H1 (cell line): ENCODE measurements around the gene FOXO4. TPM values are rescaled to one million over a fixed set of nuclear protein-coding genes. Genes with fewer than 3 reads are reported as not detected.

Experiments
- CTCF ChIA-PET: fragments of 300-600 bp; sonication (Branson Sonifier 250); formaldehyde crosslinking; loops from one replicate; lab custom pipeline; 2021; ENCODE audit not compliant: partially characterized antibody; lab: Charles Lee
- POLR2A ChIA-PET: fragments of 300-600 bp; sonication (Branson Sonifier 250); formaldehyde crosslinking; loops from one replicate; lab custom pipeline; 2021; ENCODE audit warnings: inconsistent platforms; ENCODE audit not compliant: partially characterized antibody; lab: Charles Lee
- DNase-seq, 2 experiments: peaks; one replicate each; pipeline versions ENCODE4 v3.0.0 to v3.0.0-alpha.2; 2010 to 2022; ENCODE audit warnings: low spot score in 2 of 2, low read depth in 1 of 2, mixed read lengths in 1 of 2
- FAIRE-seq: peaks from 2 replicates; lab custom pipeline; 2011; peaks lifted over from hg19 to GRCh38; lab: Jason Lieb, UNC
- H2AFZ ChIP-seq: 2 replicates; pipeline ENCODE4 v1.8.1; 2012; ENCODE audit warnings: low read length, inconsistent platforms
- H2AK5ac ChIP-seq: 2 replicates; pipeline ENCODE4 v1.6.1; 2013; ENCODE audit warnings: low read depth, low read length
- H2BK120ac ChIP-seq: replicated peaks from 2 replicates; pipeline ENCODE3; 2013; ENCODE audit warnings: low read depth, low read length, inconsistent platforms
- H2BK12ac ChIP-seq: 2 replicates; pipeline ENCODE4 v1.6.1; 2013; ENCODE audit warnings: low read depth, low read length
- H2BK15ac ChIP-seq: 2 replicates; pipeline ENCODE4 v1.6.1; 2013; ENCODE audit warnings: low read length
- H2BK20ac ChIP-seq: 2 replicates; pipeline ENCODE4 v1.6.1; 2013; ENCODE audit warnings: low read length
- H2BK5ac ChIP-seq: 2 replicates; pipeline ENCODE4 v1.6.1; 2013; ENCODE audit warnings: low read depth, low read length
- H3K14ac ChIP-seq: 2 replicates; pipeline ENCODE4 v1.6.1; 2013; ENCODE audit warnings: inconsistent platforms; ENCODE audit not compliant: insufficient read length
- H3K18ac ChIP-seq: 2 replicates; pipeline ENCODE4 v1.6.1; 2013; ENCODE audit warnings: low read length; ENCODE audit errors: extremely low read depth
- H3K23ac ChIP-seq: 2 replicates; pipeline ENCODE4 v1.6.1; 2013; ENCODE audit warnings: inconsistent platforms; ENCODE audit not compliant: insufficient read length
- H3K23me2 ChIP-seq: 2 replicates; pipeline ENCODE4 v1.6.1; 2013; ENCODE audit warnings: low read depth, low read length
- H3K27ac ChIP-seq: 2 replicates; pipeline ENCODE4 v1.6.1; 2011; ENCODE audit warnings: low read depth, low read length, inconsistent platforms
- H3K27me3 ChIP-seq, 4 experiments: replicated peaks in 1 of 4; 1 replicate in 1 of 4; 2 replicates in 3 of 4; pipeline versions ENCODE4 v1.6.1 to v1.8.1; 2011 to 2013; ENCODE audit warnings: low read length in 3 of 4, mild to moderate bottlenecking in 3 of 4, inconsistent platforms in 2 of 4, mixed read lengths in 2 of 4, moderate library complexity in 1 of 4; ENCODE audit not compliant: control insufficient read depth in 3 of 4, insufficient read depth in 3 of 4; ENCODE audit errors: extremely low read depth in 1 of 4
- H3K36me3 ChIP-seq, 4 experiments: 2 replicates each; pipeline versions ENCODE4 v1.6.1 to v1.8.1; 2011 to 2013; ENCODE audit warnings: mild to moderate bottlenecking in 4 of 4, low read length in 3 of 4, moderate library complexity in 2 of 4, control low read depth in 1 of 4, inconsistent platforms in 1 of 4; ENCODE audit not compliant: insufficient read depth in 4 of 4, control insufficient read depth in 2 of 4
- H3K4ac ChIP-seq: replicated peaks from 2 replicates; pipeline ENCODE3; 2013; ENCODE audit warnings: low read length, low read depth, mixed read lengths, inconsistent platforms; ENCODE audit not compliant: insufficient read length
- H3K4me1 ChIP-seq, 4 experiments: replicated peaks in 1 of 4; 1 replicate in 1 of 4; 2 replicates in 3 of 4; pipeline versions ENCODE4 v1.6.1 to v1.8.1; 2011 to 2013; ENCODE audit warnings: low read length in 3 of 4, inconsistent platforms in 2 of 4, mixed read lengths in 1 of 4; ENCODE audit not compliant: insufficient read depth in 4 of 4, control insufficient read depth in 3 of 4
- H3K4me2 ChIP-seq, 2 experiments: 2 replicates each; pipeline versions ENCODE4 v1.6.1 to v1.8.1; 2011 to 2013; ENCODE audit warnings: low read depth in 2 of 2, low read length in 2 of 2, control low read depth in 1 of 2, inconsistent platforms in 1 of 2, mild to moderate bottlenecking in 1 of 2; ENCODE audit not compliant: insufficient read depth in 1 of 2
- H3K4me3 ChIP-seq, 4 experiments: fragments of 200-600, 300-600 bp in 1 of 4; sonication (generic), shearing (Covaris generic), sonication (Bioruptor Twin) in 1 of 4; 2 replicates each; pipeline versions ENCODE4 v1.5.1 to v1.8.1; 2011 to 2016; ENCODE audit warnings: low read length in 4 of 4, low read depth in 3 of 4, control low read depth in 2 of 4, inconsistent platforms in 2 of 4, mild to moderate bottlenecking in 2 of 4, mixed read lengths in 1 of 4, moderate library complexity in 1 of 4; ENCODE audit not compliant: insufficient read depth in 2 of 4; ENCODE audit errors: extremely low read depth in 1 of 4
- H3K56ac ChIP-seq: replicated peaks from 2 replicates; pipeline ENCODE3; 2013; ENCODE audit warnings: low read depth, mild to moderate bottlenecking, mixed read lengths, low read length, inconsistent platforms; ENCODE audit not compliant: insufficient read length
- H3K79me1 ChIP-seq: 2 replicates; pipeline ENCODE4 v1.6.1; 2013; ENCODE audit warnings: low read depth, low read length, control low read depth
- H3K79me2 ChIP-seq, 2 experiments: 2 replicates each; pipeline versions ENCODE4 v1.6.1 to v1.8.1; 2012 to 2013; ENCODE audit warnings: low read length in 2 of 2, mild to moderate bottlenecking in 2 of 2, inconsistent platforms in 1 of 2; ENCODE audit not compliant: insufficient read depth in 2 of 2, control insufficient read depth in 1 of 2
- H3K9ac ChIP-seq, 4 experiments: replicated peaks in 1 of 4; 1 replicate in 1 of 4; 2 replicates in 3 of 4; pipeline versions ENCODE4 v1.6.1 to v1.8.1; 2011 to 2013; ENCODE audit warnings: low read depth in 3 of 4, low read length in 3 of 4, control low read depth in 2 of 4, mild to moderate bottlenecking in 2 of 4, moderate library complexity in 2 of 4, inconsistent platforms in 1 of 4; ENCODE audit errors: extremely low read depth in 1 of 4
- H3K9me3 ChIP-seq, 2 experiments: 2 replicates each; pipeline versions ENCODE4 v1.6.1 to v1.8.1; 2012 to 2013; ENCODE audit warnings: mild to moderate bottlenecking in 2 of 2, moderate library complexity in 2 of 2, control low read depth in 1 of 2, inconsistent platforms in 1 of 2, low read depth in 1 of 2, low read length in 1 of 2, mixed read lengths in 1 of 2; ENCODE audit not compliant: insufficient read depth in 2 of 2
- H4K20me1 ChIP-seq, 2 experiments: replicated peaks in 1 of 2; 2 replicates each; pipeline versions ENCODE3 to v1.8.1; 2011 to 2013; ENCODE audit warnings: inconsistent platforms in 2 of 2, low read length in 2 of 2, mild to moderate bottlenecking in 1 of 2; ENCODE audit not compliant: insufficient read depth in 2 of 2, control insufficient read depth in 1 of 2
- H4K5ac ChIP-seq: 2 replicates; pipeline ENCODE4 v1.6.1; 2013; ENCODE audit warnings: low read length, low read depth, mixed read lengths, inconsistent platforms; ENCODE audit not compliant: insufficient read length
- H4K8ac ChIP-seq: 2 replicates; pipeline ENCODE4 v1.8.0; 2013; ENCODE audit warnings: mild to moderate bottlenecking, moderate library complexity, low read length, inconsistent platforms; ENCODE audit not compliant: insufficient read depth; ENCODE audit errors: extremely low read depth
- H4K91ac ChIP-seq: replicated peaks from 2 replicates; pipeline ENCODE3; 2013; ENCODE audit warnings: low read length, mixed read lengths, inconsistent platforms; ENCODE audit not compliant: insufficient read length
- CHD2 ChIP-seq: IDR thresholded peaks from 2 replicates; pipeline ENCODE4 v1.6.1; 2012; ENCODE audit warnings: low read length, improper control_type of control experiment
- GABPA ChIP-seq: IDR thresholded peaks from 2 replicates; pipeline ENCODE4 v1.6.1; 2011; ENCODE audit warnings: mild to moderate bottlenecking, low read length, moderate library complexity, borderline replicate concordance; ENCODE audit not compliant: insufficient read depth
- POLR2AphosphoS5 ChIP-seq: IDR thresholded peaks from 2 replicates; pipeline ENCODE4 v1.6.1; 2011; ENCODE audit warnings: low read depth, low read length
- SIX5 ChIP-seq: IDR thresholded peaks from 2 replicates; pipeline ENCODE4 v1.6.1; 2011; ENCODE audit warnings: mild to moderate bottlenecking, low read depth, low read length
- TEAD4 ChIP-seq: IDR thresholded peaks from 2 replicates; pipeline ENCODE4 v1.6.1; 2012; ENCODE audit warnings: low read depth, low read length, inconsistent platforms, mixed read lengths
- ZNF274 ChIP-seq: IDR thresholded peaks from 2 replicates; pipeline ENCODE4 v1.7.0; 2012; ENCODE audit warnings: low read length, borderline replicate concordance; ENCODE audit errors: extremely low read depth
- WGBS, 2 experiments: shearing (Covaris generic) in 1 of 2; methylation state at CpG; one replicate each; pipeline versions ENCODE4 v1.1.6 to v1.1.7; 2013 to 2015; ENCODE audit warnings: low lambda C conversion rate in 2 of 2, mixed read lengths in 2 of 2, inconsistent platforms in 1 of 2, low coverage in 1 of 2, missing lambda C conversion rate in 1 of 2; ENCODE audit not compliant: insufficient replicate concordance in 2 of 2, insufficient coverage in 1 of 2, insufficient read length in 1 of 2; ENCODE audit errors: extremely low coverage in 1 of 2, missing lambda C conversion rate in 1 of 2; 5-methylcytosine and 5-hydroxymethylcytosine counted together
- polyA plus RNA-seq, 7 experiments: library from polyadenylated mRNA; depleted of rRNA in 3 of 7; stranded (reverse) in 5 of 7; unstranded in 2 of 7; fragments of >200 nt in 5 of 7; fragments of 200-250 nt in 2 of 7; gene quantifications; 1 replicate in 5 of 7; 2 replicates in 1 of 7; 4 replicates in 1 of 7; pipeline versions ENCODE4 v1.2.1 to v1.2.3, GENCODE V29; 2011 to 2013; ENCODE audit warnings: missing spikeins in 2 of 7, mixed read lengths in 2 of 7
- total RNA-seq: library from RNA; stranded (reverse); fragmentation: NEBNext Ultra II Directional; extraction: Animal tissue kit (Norgen Biotek cat#: 25700); gene quantifications from 2 replicates; pipeline ENCODE4 v1.2.1, GENCODE V29; 2021
- TF ChIP-seq, protein P1 (sequence below), 3 experiments: IDR thresholded peaks; 1 replicate in 2 of 3; 2 replicates in 1 of 3; pipeline versions ENCODE4 v1.5.1 to v1.6.1; 2011; ENCODE audit warnings: low read length in 3 of 3, mild to moderate bottlenecking in 3 of 3, inconsistent platforms in 2 of 3, low read depth in 1 of 3, moderate library complexity in 1 of 3; ENCODE audit not compliant: insufficient read depth in 1 of 3; ENCODE audit errors: control extremely low read depth in 1 of 3
- TF ChIP-seq, protein P2 (sequence below): IDR thresholded peaks from 2 replicates; pipeline ENCODE4 v1.6.1; 2012; ENCODE audit warnings: inconsistent platforms

Gene FOXO4
- total and polyA plus RNA-seq, 2 of the 8 experiments (the other 6 are each of a cell fraction or from before 2014, with no cell fraction given): 12.3 to 57.4 TPM

DNA sequence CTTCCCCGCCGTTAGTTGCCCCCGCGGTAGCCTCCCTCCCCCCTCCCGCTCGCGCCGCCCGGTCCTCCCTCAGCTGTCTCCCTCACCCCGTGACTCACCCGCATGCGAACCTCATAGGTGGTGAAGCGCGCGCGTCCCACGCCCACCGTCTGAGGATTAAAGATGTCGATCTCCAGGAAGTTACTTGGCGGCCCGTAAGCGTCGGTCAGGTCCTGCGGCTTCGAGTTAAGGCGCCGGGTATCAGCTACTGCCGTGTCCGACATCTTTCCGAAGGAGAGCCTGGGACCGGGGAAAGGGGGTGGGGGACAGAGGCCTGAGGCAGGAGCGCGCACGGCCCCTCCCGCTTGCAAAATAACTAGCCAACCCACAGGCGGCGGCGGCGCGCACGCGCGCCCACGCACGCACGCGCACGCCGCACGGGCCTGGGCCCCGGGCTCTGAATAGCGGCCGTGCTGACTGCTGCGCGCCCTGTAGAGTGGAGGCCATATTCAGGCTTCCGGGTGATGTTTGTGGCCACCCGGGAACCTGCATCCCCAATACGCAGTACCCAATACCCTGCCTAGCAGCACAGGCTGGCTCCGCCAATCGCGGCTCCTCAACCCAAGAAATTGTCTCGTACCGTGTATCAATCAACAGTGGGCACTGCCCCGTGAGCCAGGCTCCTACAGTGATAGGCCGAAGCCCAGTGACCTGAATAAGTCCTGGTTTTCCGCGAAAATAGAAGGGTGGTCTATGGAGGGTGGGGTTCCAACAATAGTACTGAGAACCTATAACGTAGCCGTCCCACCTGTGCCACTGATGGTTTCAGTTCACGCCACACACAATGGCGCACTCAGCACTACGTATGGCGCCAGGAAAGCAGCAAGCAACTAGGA lies 27.4 kb upstream of the FOXO4 start, which contains the start of gene SNX12:
TSS of gene SNX12 (minus strand) at position 291 of the 875 bp plus-strand sequence. CDS start at position 263, 28 bp downstream.
- no peak within 1 kb of the TSS for H2AK5ac ChIP-seq
- peak within 1 kb of the TSS; percentile 94; the same call in 1 of the 2 replicates for H4K8ac ChIP-seq
- H3K27me3 ChIP-seq: no peaks in the 10 kb centered on the region
- H4K91ac ChIP-seq: no peak within 1 kb of the TSS
- H3K27ac ChIP-seq: peak within 1 kb of the TSS; percentile 73; the same call in 1 of the 2 replicates
- peak within 1 kb of the TSS; percentile 61 to 98 (median 85) for H3K4me3 ChIP-seq
- H2BK12ac ChIP-seq: no peak within 1 kb of the TSS
- H3K18ac ChIP-seq: no peak within 1 kb of the TSS; the same call in 1 of the 2 replicates
- H3K4me2 ChIP-seq: peak within 1 kb of the TSS; percentile 72 to 89
- no peak within 1 kb of the TSS for H3K56ac ChIP-seq
- ChIA-PET CTCF (interaction anchor here (0.6 to 1.5 kb wide), 3 partner anchors 17 to 61 kb away, joined by 3 read pairs; no protein-coding TSS in a partner anchor), POLR2A (interaction anchor here (0.5 to 1.4 kb wide), 6 partner anchors 10 to 156 kb away, joined by 3 to 9 read pairs (median 4); partner anchors contain the start of gene MED12)
- H2BK5ac ChIP-seq: peak within 1 kb of the TSS; percentile 40; the same call in 1 of the 2 replicates
- no peaks in the 10 kb centered on the region; a peak in 2 of 7 replicates for H3K4me1 ChIP-seq
- FAIRE-seq: peak; percentile 86
- H3K23ac ChIP-seq: no peak within 1 kb of the TSS
- H2AFZ ChIP-seq: peak within 1 kb of the TSS; percentile 99
- DNase-seq: peak; percentile 83
- peaks cover 0 to 34% of the 10 kb centered on the region in 2 experiments; a peak in 3 of 4 replicates for H3K79me2 ChIP-seq
- peak within 1 kb of the TSS; percentile 86 for H4K5ac ChIP-seq
- no peak within 1 kb of the TSS for H2BK20ac ChIP-seq
- H3K9ac ChIP-seq: peak within 1 kb of the TSS; percentile 40 to 75 (median 56)
- no peak within 1 kb of the TSS for H3K4ac ChIP-seq
- 3% methylated on average over 17 of the region's 73 CpGs; no CpG with 5 or more reads in 1 of the 2 experiments for WGBS, 2 experiments
- H3K9me3 ChIP-seq: no peaks in the 10 kb centered on the region
- H4K20me1 ChIP-seq: no peaks in the 10 kb centered on the region
- H2BK15ac ChIP-seq: no peak within 1 kb of the TSS
- H2BK120ac ChIP-seq: no peak within 1 kb of the TSS
- no peaks in the 10 kb centered on the region for H3K79me1 ChIP-seq
- H3K23me2 ChIP-seq: no peaks in the 10 kb centered on the region; the same call in 1 of the 2 replicates
- no peaks in the 10 kb centered on the region for H3K36me3 ChIP-seq
- no peak within 1 kb of the TSS for H3K14ac ChIP-seq
- TF ChIP-seq ZNF274 (no peak), SIX5 (no peak), CHD2 (0 out of 2 replicates have a peak, but pooled peaks have one; percentile 22), GABPA (no peak), POLR2AphosphoS5 (no peak), TEAD4 (no peak)
- TF ChIP-seq, protein P1, sequence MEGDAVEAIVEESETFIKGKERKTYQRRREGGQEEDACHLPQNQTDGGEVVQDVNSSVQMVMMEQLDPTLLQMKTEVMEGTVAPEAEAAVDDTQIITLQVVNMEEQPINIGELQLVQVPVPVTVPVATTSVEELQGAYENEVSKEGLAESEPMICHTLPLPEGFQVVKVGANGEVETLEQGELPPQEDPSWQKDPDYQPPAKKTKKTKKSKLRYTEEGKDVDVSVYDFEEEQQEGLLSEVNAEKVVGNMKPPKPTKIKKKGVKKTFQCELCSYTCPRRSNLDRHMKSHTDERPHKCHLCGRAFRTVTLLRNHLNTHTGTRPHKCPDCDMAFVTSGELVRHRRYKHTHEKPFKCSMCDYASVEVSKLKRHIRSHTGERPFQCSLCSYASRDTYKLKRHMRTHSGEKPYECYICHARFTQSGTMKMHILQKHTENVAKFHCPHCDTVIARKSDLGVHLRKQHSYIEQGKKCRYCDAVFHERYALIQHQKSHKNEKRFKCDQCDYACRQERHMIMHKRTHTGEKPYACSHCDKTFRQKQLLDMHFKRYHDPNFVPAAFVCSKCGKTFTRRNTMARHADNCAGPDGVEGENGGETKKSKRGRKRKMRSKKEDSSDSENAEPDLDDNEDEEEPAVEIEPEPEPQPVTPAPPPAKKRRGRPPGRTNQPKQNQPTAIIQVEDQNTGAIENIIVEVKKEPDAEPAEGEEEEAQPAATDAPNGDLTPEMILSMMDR (IDR thresholded peaks at IDR 0.05; ENCODE audit: control extremely low read depth in 1 of 3, insufficient read depth in 1 of 3, low read depth in 1 of 3, low read length in 3 of 3): no peak
- TF ChIP-seq, protein P2, sequence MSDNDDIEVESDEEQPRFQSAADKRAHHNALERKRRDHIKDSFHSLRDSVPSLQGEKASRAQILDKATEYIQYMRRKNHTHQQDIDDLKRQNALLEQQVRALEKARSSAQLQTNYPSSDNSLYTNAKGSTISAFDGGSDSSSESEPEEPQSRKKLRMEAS: peak; percentile 6; the same call in 1 of the 2 replicates
